CD4-positive, alpha-beta T cell (primary cell): ENCODE results near the gene TMEM242. TPM values are rescaled to one million over a fixed set of nuclear protein-coding genes. Genes with fewer than 3 reads are reported as not detected.

Experiments used
- ATAC-seq: fragments of 200-7000 bp; cut with Tn5 transposase; one replicate; pipeline ENCODE4 v1.10.0; 2022; ENCODE audit warnings: mild to moderate bottlenecking; ENCODE audit not compliant: poor library complexity
- CTCF ChIA-PET: fragments of 350-600 bp; sonication (Branson Sonifier 250); formaldehyde crosslinking; loops from one replicate; lab custom pipeline; 2021; ENCODE audit warnings: antibody characterized with exemption, inconsistent platforms; lab: Charles Lee
- POLR2A ChIA-PET: fragments of 350-600 bp; sonication (Branson Sonifier 250); formaldehyde crosslinking; loops from one replicate; lab custom pipeline; 2021; ENCODE audit warnings: antibody characterized with exemption, inconsistent platforms; lab: Charles Lee
- DNase-seq, 14 experiments: peaks; one replicate each; pipeline ENCODE4 v3.0.0-alpha.2; 2013 to 2020; ENCODE audit warnings: mixed read lengths in 2 of 14
- H3K27ac ChIP-seq, 2 donors: one replicate each; pipeline versions ENCODE4 v1.5.1 to v1.7.0; 2013; ENCODE audit warnings: low read length in 2 of 2, low read depth in 1 of 2, mild to moderate bottlenecking in 1 of 2
- H3K27me3 ChIP-seq, 2 experiments: 1 replicate in 1 of 2; 2 replicates in 1 of 2; pipeline versions ENCODE4 v1.6.1 to v1.7.0; 2013; ENCODE audit warnings: low read length in 2 of 2, control low read depth in 1 of 2, mild to moderate bottlenecking in 1 of 2, moderate library complexity in 1 of 2; ENCODE audit not compliant: insufficient read depth in 2 of 2, control insufficient read depth in 1 of 2
- H3K36me3 ChIP-seq: one replicate; pipeline ENCODE4 v1.6.1; 2013; ENCODE audit warnings: low read length, control low read depth; ENCODE audit not compliant: insufficient read depth
- H3K4me1 ChIP-seq: one replicate; pipeline ENCODE4 v1.6.1; 2013; ENCODE audit warnings: low read length, control low read depth; ENCODE audit not compliant: insufficient read depth
- H3K4me3 ChIP-seq: one replicate; pipeline ENCODE4 v1.5.1; 2013; ENCODE audit warnings: mild to moderate bottlenecking, low read length, moderate library complexity
- H3K9me3 ChIP-seq, 2 experiments: 1 replicate in 1 of 2; 2 replicates in 1 of 2; pipeline versions ENCODE4 v1.6.1 to v1.7.0; 2013; ENCODE audit warnings: low read length in 2 of 2, mild to moderate bottlenecking in 2 of 2, control low read depth in 1 of 2, moderate library complexity in 1 of 2; ENCODE audit not compliant: control insufficient read depth in 1 of 2, insufficient read depth in 1 of 2
- H3K27ac Mint-ChIP-seq: one replicate; pipeline ENCODE4 v1.8.0; 2020; ENCODE audit warnings: mixed read lengths
- H3K27me3 Mint-ChIP-seq: one replicate; pipeline ENCODE4 v1.8.0; 2021; ENCODE audit warnings: mixed read lengths
- H3K36me3 Mint-ChIP-seq: one replicate; pipeline ENCODE4 v1.8.0; 2021; ENCODE audit warnings: low read depth, mixed read lengths
- H3K4me1 Mint-ChIP-seq: one replicate; pipeline ENCODE4 v1.8.0; 2021; ENCODE audit warnings: low read depth, mixed read lengths
- H3K4me3 Mint-ChIP-seq: one replicate; pipeline ENCODE4 v1.8.0; 2020; ENCODE audit warnings: mild to moderate bottlenecking, mixed read lengths
- H3K9me3 Mint-ChIP-seq: one replicate; pipeline ENCODE4 v1.8.0; 2020; ENCODE audit warnings: mixed read lengths
- CTCF ChIP-seq: fragments of 200-600 bp; IDR thresholded peaks from one replicate; pipeline ENCODE4 v1.8.0; 2022; ENCODE audit warnings: antibody characterized with exemption, mild to moderate bottlenecking
- intact Hi-C, 2 experiments: fragments of 100-400 bp; cut with DNase I in 1 of 2; cut with micrococcal nuclease in 1 of 2; formaldehyde crosslinking; loops; one replicate each; pipeline versions ENCODE4 v1.15.1 to v1.9.0; 2023 to 2025; cut with DNase I, micrococcal nuclease
- total RNA-seq, 174 experiments: library from RNA in 2 of 174; stranded (reverse) in 2 of 174; gene quantifications; one replicate each; pipeline ENCODE4 v1.2.3 and lab custom pipeline; 2021 to 2026

The TMEM242 gene
- total RNA-seq, 2 experiments from 2014 or later = 13.6 to 15.6 TPM

GRCh38 chr6:157298216-157298724 is 25.0 kb downstream of the TMEM242 start:
- ChIA-PET CTCF (no interaction called here), POLR2A (no interaction called here)
- Histone ChIP-seq H3K27ac (no peak overlapping the region), H3K4me1 (no peaks in the 10 kb centered on the region), H3K27me3 (no peaks in the 10 kb centered on the region), H3K36me3 (peaks cover 18% of the 10 kb centered on the region), H3K9me3 (peaks cover 0 to 3% of the 10 kb centered on the region in 2 experiments), H3K4me3 (no peak overlapping the region)
- Mint-ChIP-seq H3K36me3 (peaks cover 6% of the 10 kb centered on the region), H3K4me1 (peaks cover 8% of the 10 kb centered on the region), H3K27ac (no peak overlapping the region), H3K4me3 (no peak overlapping the region), H3K9me3 (no peaks in the 10 kb centered on the region), H3K27me3 (no peaks in the 10 kb centered on the region)
- intact Hi-C loops = no loop called here
- DNase-seq (no peak), ATAC-seq (no peak)
- no peak for TF ChIP-seq CTCF

GRCh38 chr6:157294654-157295053 is 28.7 kb downstream of the TMEM242 start:
- Histone ChIP-seq H3K27me3 (no peaks in the 10 kb centered on the region), H3K4me3 (no peak overlapping the region), H3K4me1 (peaks cover 6% of the 10 kb centered on the region), H3K9me3 (no peaks in the 10 kb centered on the region), H3K27ac (no peak overlapping the region), H3K36me3 (peaks cover 31% of the 10 kb centered on the region)
- Mint-ChIP-seq H3K36me3 (peaks cover 34% of the 10 kb centered on the region), H3K4me1 (peaks cover 16% of the 10 kb centered on the region), H3K27ac (no peak overlapping the region), H3K9me3 (no peaks in the 10 kb centered on the region), H3K4me3 (no peak overlapping the region), H3K27me3 (no peaks in the 10 kb centered on the region)
- TF ChIP-seq CTCF = no peak
- ATAC-seq (no peak), DNase-seq (no peak)
- CTCF ChIA-PET = no interaction called here
- intact Hi-C loops = no loop called here
- POLR2A ChIA-PET = no interaction called here

GRCh38 chr6:157293780-157294179 is 29.5 kb downstream of the TMEM242 start:
- Histone ChIP-seq H3K36me3 (peaks cover 23% of the 10 kb centered on the region), H3K27me3 (no peaks in the 10 kb centered on the region), H3K4me1 (peaks cover 6% of the 10 kb centered on the region), H3K9me3 (no peaks in the 10 kb centered on the region), H3K27ac (no peak overlapping the region), H3K4me3 (no peak overlapping the region)
- H3K27me3 Mint-ChIP-seq = no peaks in the 10 kb centered on the region
- H3K4me1 Mint-ChIP-seq = peaks cover 16% of the 10 kb centered on the region
- TF ChIP-seq CTCF = no peak
- ChIA-PET CTCF (no interaction called here), POLR2A (no interaction called here)
- peaks cover 35% of the 10 kb centered on the region for H3K36me3 Mint-ChIP-seq
- no peak overlapping the region for H3K4me3 Mint-ChIP-seq
- ATAC-seq (no peak), DNase-seq (no peak)
- H3K27ac Mint-ChIP-seq = no peak overlapping the region
- H3K9me3 Mint-ChIP-seq = no peaks in the 10 kb centered on the region
- intact Hi-C loops = no loop called here
